ENCODE measurements around the gene COQ8A.
"Not testable (repeated sequence)": the region's sequence is repeated elsewhere in the genome, so short reads cannot be mapped to it uniquely, and the experiment has no call there.

Gene COQ8A

GRCh38 chr1:226953175-226953800 lies 13.2 kb downstream of the COQ8A start:
- peak; percentile 22 for DNase-seq (ENCODE audit: low spot score)

GRCh38 chr1:226954337-226954736 lies 14.2 kb downstream of the COQ8A start:
- DNase-seq (ENCODE audit: low spot score): no peak

- DNase-seq (ENCODE audit: low spot score): peak; percentile 40
Measured at GRCh38 chr1:226954777-226955176, 14.7 kb downstream of the COQ8A start.

- DNase-seq (ENCODE audit: low spot score): not testable (repeated sequence)
Measured at GRCh38 chr1:226955857-226956256, 15.8 kb downstream of the COQ8A start.

- peak; percentile 23 for DNase-seq (ENCODE audit: low spot score)
Measured at GRCh38 chr1:226956942-226957713, 17.0 kb downstream of the COQ8A start.

- DNase-seq (ENCODE audit: low spot score): peak; percentile 26
Measured at GRCh38 chr1:226957714-226958113, 17.6 kb downstream of the COQ8A start.

GRCh38 chr1:226958300-226958699 lies 18.2 kb downstream of the COQ8A start:
- DNase-seq (ENCODE audit: low spot score): peak; percentile 28

GRCh38 chr1:226960256-226960655 lies 20.2 kb downstream of the COQ8A start:
- no peak for DNase-seq (ENCODE audit: low spot score)

- no peak for DNase-seq (ENCODE audit: low spot score)
Measured at GRCh38 chr1:226960944-226961765, 21.1 kb downstream of the COQ8A start.

- no peak for DNase-seq (ENCODE audit: low spot score)
Measured at GRCh38 chr1:226962421-226963391, 22.6 kb downstream of the COQ8A start.

- DNase-seq (ENCODE audit: low spot score): no peak
Measured at GRCh38 chr1:226964068-226964425, 24.0 kb downstream of the COQ8A start.

GRCh38 chr1:226964611-226965486 lies 24.8 kb downstream of the COQ8A start:
- DNase-seq (ENCODE audit: low spot score): no peak

GRCh38 chr1:226965581-226966440 lies 25.7 kb downstream of the COQ8A start:
- no peak for DNase-seq (ENCODE audit: low spot score)

GRCh38 chr1:226966683-226967082 lies 26.6 kb downstream of the COQ8A start:
- no peak for DNase-seq (ENCODE audit: low spot score)

GRCh38 chr1:226967665-226968064 lies 27.6 kb downstream of the COQ8A start:
- DNase-seq (ENCODE audit: low spot score): no peak

- DNase-seq (ENCODE audit: low spot score): no peak
Measured at GRCh38 chr1:226971765-226972164, 31.7 kb downstream of the COQ8A start.

GRCh38 chr1:226972931-226973330 lies 32.8 kb downstream of the COQ8A start:
- no peak for DNase-seq (ENCODE audit: low spot score)

- peak; percentile 50 for DNase-seq (ENCODE audit: low spot score)
Measured at GRCh38 chr1:226973371-226973897, 33.3 kb downstream of the COQ8A start.

GRCh38 chr1:226973898-226974543 lies 33.9 kb downstream of the COQ8A start:
- DNase-seq (ENCODE audit: low spot score): peak; percentile 64
